B cell (primary cell): ENCODE measurements around the gene TAF6.

ENCODE experiments used
- EZH2 ChIP-seq: IDR thresholded peaks from 2 replicates; pipeline ENCODE4 v1.6.1; 2012; ENCODE audit warnings: borderline replicate concordance, low read depth, mild to moderate bottlenecking, moderate library complexity, low read length; ENCODE audit not compliant: insufficient read depth, poor library complexity, severe bottlenecking
- TF ChIP-seq, protein P1 (sequence below): fragments of 200-600 bp; IDR thresholded peaks from one replicate; pipeline ENCODE4 v1.8.0; 2022; ENCODE audit warnings: antibody characterized with exemption, mild to moderate bottlenecking

GRCh38 chr7:100093498-100093897 is 25.7 kb downstream of the TAF6 start:
- TF ChIP-seq, protein P1, sequence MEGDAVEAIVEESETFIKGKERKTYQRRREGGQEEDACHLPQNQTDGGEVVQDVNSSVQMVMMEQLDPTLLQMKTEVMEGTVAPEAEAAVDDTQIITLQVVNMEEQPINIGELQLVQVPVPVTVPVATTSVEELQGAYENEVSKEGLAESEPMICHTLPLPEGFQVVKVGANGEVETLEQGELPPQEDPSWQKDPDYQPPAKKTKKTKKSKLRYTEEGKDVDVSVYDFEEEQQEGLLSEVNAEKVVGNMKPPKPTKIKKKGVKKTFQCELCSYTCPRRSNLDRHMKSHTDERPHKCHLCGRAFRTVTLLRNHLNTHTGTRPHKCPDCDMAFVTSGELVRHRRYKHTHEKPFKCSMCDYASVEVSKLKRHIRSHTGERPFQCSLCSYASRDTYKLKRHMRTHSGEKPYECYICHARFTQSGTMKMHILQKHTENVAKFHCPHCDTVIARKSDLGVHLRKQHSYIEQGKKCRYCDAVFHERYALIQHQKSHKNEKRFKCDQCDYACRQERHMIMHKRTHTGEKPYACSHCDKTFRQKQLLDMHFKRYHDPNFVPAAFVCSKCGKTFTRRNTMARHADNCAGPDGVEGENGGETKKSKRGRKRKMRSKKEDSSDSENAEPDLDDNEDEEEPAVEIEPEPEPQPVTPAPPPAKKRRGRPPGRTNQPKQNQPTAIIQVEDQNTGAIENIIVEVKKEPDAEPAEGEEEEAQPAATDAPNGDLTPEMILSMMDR = no peak
- TF ChIP-seq EZH2 = no peak
